HG03097 (cell line): ENCODE results near the gene MMP25.
"Not testable (repeated sequence)": the region's sequence is repeated elsewhere in the genome, so short reads cannot be mapped to it uniquely, and the experiment has no call there.

ENCODE experiments used
- ATAC-seq: cut with Tn5 transposase; IDR thresholded peaks from one replicate; pipeline ENCODE4 v1.9.1; 2021; ENCODE audit not compliant: unreplicated experiment, low FRiP score

Gene MMP25

GRCh38 chr16:3028716-3029319 lies 17.5 kb upstream of the MMP25 start:
- ATAC-seq = no peak

- ATAC-seq = no peak
Observed at GRCh38 chr16:3029491-3030221, 16.7 kb upstream of the MMP25 start.

DNA sequence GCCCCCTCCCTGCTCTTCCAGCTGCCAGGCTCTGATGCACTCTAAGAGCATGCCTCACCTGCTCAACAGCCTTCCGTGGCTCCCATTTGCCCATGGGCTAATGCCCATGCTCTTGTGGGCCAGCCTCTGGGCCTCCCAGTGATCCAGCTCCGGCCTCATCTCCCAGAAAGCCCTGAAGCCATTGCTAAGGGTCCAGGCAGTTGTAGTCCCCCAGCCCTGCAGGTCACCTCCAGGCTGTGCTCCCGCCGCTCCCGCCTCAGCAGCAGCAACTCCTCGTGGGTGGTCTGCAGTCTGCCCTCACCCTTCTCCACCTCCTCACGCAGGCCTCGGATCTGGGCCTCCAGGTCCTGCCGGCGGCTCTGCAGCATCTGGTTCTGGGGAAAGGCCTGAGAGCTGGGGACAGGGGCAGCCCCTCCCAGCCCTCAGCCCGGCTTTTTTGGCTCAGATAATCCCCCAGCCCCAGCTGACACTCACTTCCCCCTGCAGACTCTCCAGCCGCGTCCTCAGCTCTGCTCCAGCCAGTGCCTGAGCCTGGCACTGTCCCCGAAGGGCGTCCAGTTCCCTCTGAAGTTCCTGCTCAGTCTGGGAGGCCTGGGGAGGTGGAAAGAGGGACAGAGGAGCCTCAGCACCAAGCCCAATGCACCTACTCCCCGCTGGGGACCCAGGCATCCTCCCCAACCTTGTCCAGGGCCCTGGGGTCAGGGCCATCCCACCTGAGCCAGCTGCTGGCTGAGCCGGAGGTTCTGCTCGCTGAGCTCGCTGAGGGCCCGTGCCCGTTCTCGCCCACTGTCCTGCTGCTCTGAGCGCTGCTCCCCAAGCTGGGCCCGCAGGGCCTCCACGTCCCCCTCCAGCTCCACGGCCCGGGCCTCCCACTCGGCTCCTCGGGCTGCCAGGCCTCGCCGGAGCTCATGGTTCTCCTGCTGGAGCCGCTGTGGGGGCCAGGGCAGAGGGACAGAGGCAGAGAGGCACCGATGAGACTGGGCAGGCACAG lies 15.8 kb upstream of the MMP25 start:
- ATAC-seq = no peak

- no peak for ATAC-seq
Observed at GRCh38 chr16:3032624-3033023, 13.7 kb upstream of the MMP25 start.

- ATAC-seq = no peak
Observed at GRCh38 chr16:3035289-3035971, 10.9 kb upstream of the MMP25 start.

- ATAC-seq = no peak
Observed at GRCh38 chr16:3035972-3036725, 10.2 kb upstream of the MMP25 start.

GRCh38 chr16:3036726-3037315 lies 9.5 kb upstream of the MMP25 start, which contains the start of gene BICDL2:
Gene BICDL2, minus strand, starts transcription at chr16:3036944. Its CDS starts 1,448 bp downstream, at chr16:3035496.
- ATAC-seq = no peak

DNA sequence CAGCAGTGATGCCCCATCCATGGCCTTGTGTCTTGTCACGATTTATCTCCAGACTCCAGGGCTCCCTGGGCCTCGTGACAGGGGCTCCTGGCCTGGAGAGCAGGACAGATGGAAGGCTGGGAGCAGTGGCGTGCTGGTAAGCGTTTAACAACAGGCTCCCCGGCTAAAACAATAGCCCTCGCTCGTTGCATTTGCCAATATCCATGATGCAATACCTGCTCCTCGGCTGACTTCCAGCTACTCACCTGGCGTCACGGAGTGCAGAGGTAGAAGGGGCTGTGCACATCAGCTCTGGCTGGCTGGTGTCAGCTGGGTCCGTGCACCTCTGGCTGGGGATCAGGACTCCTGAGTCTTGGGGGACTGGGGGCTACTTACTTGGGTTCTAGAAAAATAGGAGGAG lies 8.1 kb upstream of the MMP25 start:
- ATAC-seq = no peak

DNA sequence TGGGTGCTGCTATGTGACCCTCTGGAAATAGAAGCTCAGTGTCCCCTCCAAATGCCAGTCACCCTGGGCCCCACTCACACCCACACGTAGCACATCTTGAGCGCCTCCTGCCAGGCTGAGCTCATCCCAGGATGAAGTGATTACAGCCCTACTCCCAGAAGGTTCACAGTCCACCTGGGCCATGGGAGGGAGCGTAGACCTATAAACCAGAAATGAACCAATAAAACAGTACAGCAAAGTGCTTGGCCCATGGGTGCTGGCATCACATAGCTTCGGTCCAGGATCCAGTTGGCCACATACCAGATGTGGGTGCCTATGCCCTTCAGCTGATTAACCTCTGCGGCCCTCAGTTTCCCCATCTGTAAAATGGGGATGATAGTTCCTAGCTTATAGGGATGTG lies 7.5 kb upstream of the MMP25 start:
- ATAC-seq = no peak

- ATAC-seq = no peak
Observed at GRCh38 chr16:3042376-3042775, 4.0 kb upstream of the MMP25 start.

DNA sequence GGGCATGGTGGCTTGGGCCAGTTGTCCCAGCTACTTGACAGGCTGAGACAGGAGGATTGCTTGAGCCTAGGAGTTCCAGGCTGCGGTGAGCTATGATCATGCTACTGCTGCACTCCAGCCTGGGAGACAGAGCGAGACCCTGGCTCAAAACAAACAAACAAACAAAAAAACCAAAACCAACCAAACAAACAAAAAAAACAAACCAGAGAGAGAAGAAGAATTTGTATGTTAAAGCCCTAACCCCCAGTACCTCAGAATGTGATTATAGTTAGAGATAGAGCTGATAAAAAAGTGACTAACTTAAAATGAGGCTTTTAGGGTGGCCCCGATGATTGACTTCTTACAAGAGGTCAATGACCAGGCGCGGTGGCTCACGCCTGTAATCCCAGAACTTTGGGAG lies 1.7 kb upstream of the MMP25 start:
- ATAC-seq = no peak

DNA sequence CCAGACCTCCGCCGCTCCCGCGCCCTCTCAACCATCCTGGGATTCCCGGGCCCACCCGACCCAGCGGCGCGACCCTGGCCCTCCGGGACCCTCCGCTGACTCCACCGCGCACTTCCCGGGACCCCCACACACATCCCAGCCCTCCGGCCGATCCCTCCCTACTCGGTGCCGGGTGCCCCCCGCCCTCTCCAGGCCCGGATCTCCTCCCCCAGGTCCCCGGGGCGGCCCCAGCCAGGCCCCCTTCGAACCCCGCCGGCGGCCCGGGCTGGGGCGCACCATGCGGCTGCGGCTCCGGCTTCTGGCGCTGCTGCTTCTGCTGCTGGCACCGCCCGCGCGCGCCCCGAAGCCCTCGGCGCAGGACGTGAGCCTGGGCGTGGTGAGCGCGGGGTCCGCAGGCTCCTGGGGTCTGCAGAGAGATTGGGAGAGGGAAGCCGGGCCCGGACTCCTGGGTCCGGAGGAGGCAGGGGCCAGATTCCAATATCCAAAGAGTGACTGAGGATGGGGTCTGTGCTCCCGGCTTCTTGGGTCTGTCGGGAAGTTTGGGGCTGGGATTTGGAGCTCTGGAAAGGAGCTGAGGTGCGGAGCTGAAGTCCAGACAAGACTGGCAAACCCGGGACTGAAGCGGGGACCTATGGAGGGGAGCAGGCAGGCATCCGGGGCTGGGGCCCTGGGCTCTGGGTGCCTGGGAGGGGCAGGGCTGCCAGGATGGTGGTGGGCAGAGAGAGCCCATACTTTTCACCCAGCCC lies 453 bp downstream of the MMP25 start:
- ATAC-seq = no peak

- no peak for ATAC-seq
Observed at GRCh38 chr16:3047387-3047720, 993 bp downstream of the MMP25 start.

GRCh38 chr16:3049921-3050481 lies 3.6 kb downstream of the MMP25 start:
- no peak for ATAC-seq

DNA sequence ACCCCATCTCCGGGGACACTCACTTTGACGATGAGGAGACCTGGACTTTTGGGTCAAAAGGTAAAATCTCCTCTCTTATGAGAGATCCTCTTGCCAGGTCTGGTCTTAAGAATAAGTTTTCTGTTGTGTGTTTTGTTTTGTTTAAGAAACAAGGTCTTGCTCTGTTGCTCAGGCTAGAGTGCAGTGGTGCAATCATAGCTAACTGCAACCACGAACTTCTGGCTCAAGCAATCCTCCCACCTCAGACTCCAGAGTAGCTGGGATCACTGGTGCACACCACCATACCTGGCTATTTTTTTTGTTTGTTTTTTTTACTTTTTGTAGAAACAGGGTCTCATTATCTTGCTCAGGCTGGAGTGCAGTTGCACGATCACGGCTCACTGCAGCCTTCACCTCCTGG lies 4.1 kb downstream of the MMP25 start:
- no peak for ATAC-seq

GRCh38 chr16:3051009-3051408 lies 4.6 kb downstream of the MMP25 start:
- ATAC-seq = no peak

DNA sequence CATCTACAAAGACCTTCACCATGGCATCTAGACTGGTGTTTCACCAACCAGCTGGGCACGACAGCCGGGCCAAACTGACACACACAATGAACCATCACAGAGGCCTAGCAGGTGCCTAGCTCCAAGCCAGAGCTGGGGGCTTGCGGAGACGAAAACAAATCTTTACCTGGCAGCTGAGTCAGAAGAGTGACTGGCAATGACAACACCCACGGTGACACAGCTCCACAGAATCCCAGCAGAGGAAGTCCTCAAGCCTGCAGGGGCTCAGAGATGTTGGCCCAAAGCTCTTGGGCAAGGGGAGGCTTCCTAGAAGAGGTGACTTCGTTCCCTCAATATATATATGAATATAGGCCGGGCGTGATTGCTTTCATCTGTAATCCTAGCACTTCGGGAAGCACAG lies 5.1 kb downstream of the MMP25 start:
- ATAC-seq = no peak

DNA sequence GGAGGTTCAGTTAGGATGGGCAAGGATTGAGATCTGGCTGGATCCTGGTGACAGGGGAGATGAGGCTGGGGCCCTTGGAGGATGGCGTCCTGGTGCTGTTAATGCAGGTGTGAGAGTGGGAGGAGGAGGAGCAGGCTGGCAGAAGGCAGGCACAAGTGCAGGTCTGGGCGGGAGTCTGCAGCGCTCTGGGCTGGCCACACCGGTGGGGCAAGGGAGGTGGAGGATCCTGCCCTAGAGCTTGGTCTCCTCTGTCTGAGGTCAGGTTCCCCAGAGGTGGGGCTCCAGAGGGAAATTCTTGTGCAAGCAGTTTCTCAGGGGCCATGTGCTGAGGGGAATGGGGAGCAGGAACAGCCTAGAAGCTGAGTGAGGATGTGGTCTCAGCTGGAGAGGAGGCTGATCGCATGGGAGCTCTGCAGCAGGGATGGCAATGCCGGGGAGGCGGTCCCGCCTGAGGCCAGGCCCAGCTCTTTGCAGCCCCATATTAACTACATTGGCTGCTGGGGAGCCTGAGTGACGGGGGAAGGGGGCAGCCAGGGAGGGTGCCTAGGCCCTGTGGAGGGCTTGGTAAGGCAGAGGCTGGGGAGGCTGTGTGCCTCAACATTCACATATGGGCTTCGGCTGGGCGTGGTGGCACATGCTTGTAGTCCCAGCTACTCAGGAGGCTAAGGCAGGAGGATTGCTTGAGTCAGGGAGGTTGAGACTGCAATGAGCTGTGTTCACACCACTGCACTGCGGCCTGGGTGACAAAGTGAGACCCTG lies 6.4 kb downstream of the MMP25 start:
- not testable (repeated sequence) for ATAC-seq
